Spleen (tissue), 7 donors: ENCODE results near the gene OTUD4.
A peak's percentile ranks its signal among the peaks of the same experiment; 100 is the strongest.
"Not testable (repeated sequence)": the region's sequence is repeated elsewhere in the genome, so short reads cannot be mapped to it uniquely, and the experiment has no call there.

ENCODE experiments used
- POLR2A ChIP-seq, 3 donors: fragments of 450-650 bp; IDR thresholded peaks; one replicate each; pipeline ENCODE4 v1.5.1; 2017; ENCODE audit warnings: antibody characterized with exemption in 3 of 3, mild to moderate bottlenecking in 1 of 3
- TF ChIP-seq, protein P1 (sequence below), 11 experiments: fragments of 200-600 bp in 7 of 11; fragments of 450-650 bp in 4 of 11; sonication (generic) in 4 of 11; IDR thresholded peaks in 8 of 11; conservative IDR thresholded peaks in 3 of 11; 1 replicate in 7 of 11; 2 replicates in 4 of 11; pipeline versions ENCODE4 v1.4.0 to v1.8.0; 2016 to 2021; ENCODE audit warnings: antibody characterized with exemption in 11 of 11, inconsistent platforms in 4 of 11, mild to moderate bottlenecking in 1 of 11
- donor health status: DM: no; HTN: no; CAD: no; lungs with moderate emphysema.
- donor health status: DM: no; HTN: no; CAD: no.
- donor health status: DM: no; HTN: no; CAD: no.

DNA sequence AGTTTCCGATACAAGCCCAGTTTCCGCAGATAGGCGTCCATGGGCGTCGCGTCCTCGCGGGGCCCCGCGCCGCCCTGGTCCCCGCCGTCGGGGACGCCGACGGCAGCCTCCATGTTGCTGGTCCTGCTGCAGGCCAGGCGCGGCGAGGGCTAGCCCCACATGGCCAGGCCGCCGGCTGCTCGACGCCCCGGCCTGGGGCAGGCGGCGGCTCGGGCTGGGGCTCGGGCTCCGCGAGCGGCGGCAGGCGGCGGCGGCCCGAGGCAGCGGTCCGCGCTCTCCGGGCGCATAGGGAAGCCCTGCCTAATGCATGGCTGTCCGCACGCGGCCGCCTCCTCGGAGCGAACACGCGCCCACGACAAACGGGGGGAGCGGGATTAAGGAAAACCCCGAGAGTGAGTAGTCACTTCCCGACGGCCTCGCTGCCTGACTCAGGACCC lies 510 bp downstream of the OTUD4 start:
- TF ChIP-seq, protein P1, sequence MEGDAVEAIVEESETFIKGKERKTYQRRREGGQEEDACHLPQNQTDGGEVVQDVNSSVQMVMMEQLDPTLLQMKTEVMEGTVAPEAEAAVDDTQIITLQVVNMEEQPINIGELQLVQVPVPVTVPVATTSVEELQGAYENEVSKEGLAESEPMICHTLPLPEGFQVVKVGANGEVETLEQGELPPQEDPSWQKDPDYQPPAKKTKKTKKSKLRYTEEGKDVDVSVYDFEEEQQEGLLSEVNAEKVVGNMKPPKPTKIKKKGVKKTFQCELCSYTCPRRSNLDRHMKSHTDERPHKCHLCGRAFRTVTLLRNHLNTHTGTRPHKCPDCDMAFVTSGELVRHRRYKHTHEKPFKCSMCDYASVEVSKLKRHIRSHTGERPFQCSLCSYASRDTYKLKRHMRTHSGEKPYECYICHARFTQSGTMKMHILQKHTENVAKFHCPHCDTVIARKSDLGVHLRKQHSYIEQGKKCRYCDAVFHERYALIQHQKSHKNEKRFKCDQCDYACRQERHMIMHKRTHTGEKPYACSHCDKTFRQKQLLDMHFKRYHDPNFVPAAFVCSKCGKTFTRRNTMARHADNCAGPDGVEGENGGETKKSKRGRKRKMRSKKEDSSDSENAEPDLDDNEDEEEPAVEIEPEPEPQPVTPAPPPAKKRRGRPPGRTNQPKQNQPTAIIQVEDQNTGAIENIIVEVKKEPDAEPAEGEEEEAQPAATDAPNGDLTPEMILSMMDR (IDR thresholded peaks at IDR 0.05 in 8 of 11, conservative IDR thresholded peaks at IDR 0.05 in 3 of 11): not testable (repeated sequence)
- peak in 1 of 3 donors; percentile 55 for TF ChIP-seq POLR2A (IDR thresholded peaks at IDR 0.05)
